SU-DHL-6 (cell line): Measurements from ENCODE around the gene MACIR.

Source experiments
- EZH2phosphoT487 ChIP-seq: fragments of 200-600 bp; sonication (generic), shearing (Covaris generic); conservative IDR thresholded peaks from 2 replicates; pipeline ENCODE4 v1.6.1; 2018; ENCODE audit warnings: mild to moderate bottlenecking, antibody characterized with exemption, low read length, moderate library complexity, mixed read lengths
- TF ChIP-seq, protein P1 (sequence below): fragments of 200-600 bp; sonication (generic); IDR thresholded peaks from one replicate; pipeline ENCODE4 v1.5.1; 2017; ENCODE audit warnings: antibody characterized with exemption, mild to moderate bottlenecking, low read length, moderate library complexity; ENCODE audit not compliant: insufficient read depth, poor library complexity, severe bottlenecking

DNA sequence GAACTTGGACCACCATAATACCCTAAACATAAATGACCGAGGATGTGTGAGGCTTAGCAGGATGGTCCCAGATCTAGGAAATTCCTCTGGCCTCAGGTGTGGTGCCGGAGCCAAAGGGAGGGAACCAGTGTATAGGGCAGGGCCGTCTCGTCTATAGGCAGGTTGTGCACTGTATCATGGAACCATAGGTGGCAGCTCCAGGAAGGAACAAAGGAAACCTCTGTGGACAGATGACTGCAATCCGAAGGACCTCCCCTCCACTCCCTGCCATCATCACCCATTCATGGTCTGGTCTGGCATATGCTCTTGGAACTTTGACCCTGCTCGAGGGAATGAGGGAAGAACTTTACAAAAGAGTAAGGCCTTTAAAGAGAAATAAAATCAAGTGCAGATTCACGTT is 2.9 kb upstream of the MACIR start:
- TF ChIP-seq, protein P1, sequence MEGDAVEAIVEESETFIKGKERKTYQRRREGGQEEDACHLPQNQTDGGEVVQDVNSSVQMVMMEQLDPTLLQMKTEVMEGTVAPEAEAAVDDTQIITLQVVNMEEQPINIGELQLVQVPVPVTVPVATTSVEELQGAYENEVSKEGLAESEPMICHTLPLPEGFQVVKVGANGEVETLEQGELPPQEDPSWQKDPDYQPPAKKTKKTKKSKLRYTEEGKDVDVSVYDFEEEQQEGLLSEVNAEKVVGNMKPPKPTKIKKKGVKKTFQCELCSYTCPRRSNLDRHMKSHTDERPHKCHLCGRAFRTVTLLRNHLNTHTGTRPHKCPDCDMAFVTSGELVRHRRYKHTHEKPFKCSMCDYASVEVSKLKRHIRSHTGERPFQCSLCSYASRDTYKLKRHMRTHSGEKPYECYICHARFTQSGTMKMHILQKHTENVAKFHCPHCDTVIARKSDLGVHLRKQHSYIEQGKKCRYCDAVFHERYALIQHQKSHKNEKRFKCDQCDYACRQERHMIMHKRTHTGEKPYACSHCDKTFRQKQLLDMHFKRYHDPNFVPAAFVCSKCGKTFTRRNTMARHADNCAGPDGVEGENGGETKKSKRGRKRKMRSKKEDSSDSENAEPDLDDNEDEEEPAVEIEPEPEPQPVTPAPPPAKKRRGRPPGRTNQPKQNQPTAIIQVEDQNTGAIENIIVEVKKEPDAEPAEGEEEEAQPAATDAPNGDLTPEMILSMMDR, result no peak
- TF ChIP-seq EZH2phosphoT487, result no peak
